Midbrain (tissue), 1 donor: ENCODE data around the gene TOR4A.
"Not testable (repeated sequence)": the region's sequence is repeated elsewhere in the genome, so short reads cannot be mapped to it uniquely, and the experiment has no call there.

ENCODE experiments used
- DNase-seq: peaks from one replicate; lab custom pipeline; 2025; lab: John Stamatoyannopoulos, UW

TOR4A gene

GRCh38 chr9:137252555-137253506 is 24.7 kb upstream of the TOR4A start:
- no peak for DNase-seq

- no peak for DNase-seq
These were observed 23.6 kb upstream of the TOR4A start for GRCh38 chr9:137253717-137254623.

GRCh38 chr9:137254624-137255447 is 22.7 kb upstream of the TOR4A start, which contains the start of gene NELFB:
Gene NELFB (plus strand): TSS chr9:137255327.
- peak; percentile 89 for DNase-seq

GRCh38 chr9:137255448-137256114 is 21.9 kb upstream of the TOR4A start:
- no peak for DNase-seq

- no peak for DNase-seq
These were observed 21.2 kb upstream of the TOR4A start for GRCh38 chr9:137256362-137256761.

- no peak for DNase-seq
These were observed 20.7 kb upstream of the TOR4A start for GRCh38 chr9:137256856-137257255.

- not testable (repeated sequence) for DNase-seq
These were observed 15.2 kb upstream of the TOR4A start for GRCh38 chr9:137262173-137262908.

- no peak for DNase-seq
These were observed 14.6 kb upstream of the TOR4A start for GRCh38 chr9:137262909-137263285.

GRCh38 chr9:137263506-137263905 is 14.0 kb upstream of the TOR4A start:
- DNase-seq, result no peak

GRCh38 chr9:137264067-137264466 is 13.5 kb upstream of the TOR4A start:
- DNase-seq, result no peak

- DNase-seq, result no peak
These were observed 11.9 kb upstream of the TOR4A start for GRCh38 chr9:137265496-137266161.

- no peak for DNase-seq
These were observed 11.4 kb upstream of the TOR4A start for GRCh38 chr9:137266162-137266527.

- DNase-seq, result no peak
These were observed 10.7 kb upstream of the TOR4A start for GRCh38 chr9:137266585-137267453.

- no peak for DNase-seq
These were observed 9.6 kb upstream of the TOR4A start for GRCh38 chr9:137267933-137268355.

- DNase-seq, result no peak
These were observed 8.9 kb upstream of the TOR4A start for GRCh38 chr9:137268538-137269201.

- DNase-seq, result no peak
These were observed 8.2 kb upstream of the TOR4A start for GRCh38 chr9:137269231-137269772.

- no peak for DNase-seq
These were observed 6.4 kb upstream of the TOR4A start for GRCh38 chr9:137270929-137271695.
